Measurements from ENCODE around the gene ZNF783. TPM values are rescaled to one million over a fixed set of nuclear protein-coding genes. Genes with fewer than 3 reads are reported as not detected.

ZNF783 gene
- total RNA-seq, 1 donor: 8.5 TPM

DNA sequence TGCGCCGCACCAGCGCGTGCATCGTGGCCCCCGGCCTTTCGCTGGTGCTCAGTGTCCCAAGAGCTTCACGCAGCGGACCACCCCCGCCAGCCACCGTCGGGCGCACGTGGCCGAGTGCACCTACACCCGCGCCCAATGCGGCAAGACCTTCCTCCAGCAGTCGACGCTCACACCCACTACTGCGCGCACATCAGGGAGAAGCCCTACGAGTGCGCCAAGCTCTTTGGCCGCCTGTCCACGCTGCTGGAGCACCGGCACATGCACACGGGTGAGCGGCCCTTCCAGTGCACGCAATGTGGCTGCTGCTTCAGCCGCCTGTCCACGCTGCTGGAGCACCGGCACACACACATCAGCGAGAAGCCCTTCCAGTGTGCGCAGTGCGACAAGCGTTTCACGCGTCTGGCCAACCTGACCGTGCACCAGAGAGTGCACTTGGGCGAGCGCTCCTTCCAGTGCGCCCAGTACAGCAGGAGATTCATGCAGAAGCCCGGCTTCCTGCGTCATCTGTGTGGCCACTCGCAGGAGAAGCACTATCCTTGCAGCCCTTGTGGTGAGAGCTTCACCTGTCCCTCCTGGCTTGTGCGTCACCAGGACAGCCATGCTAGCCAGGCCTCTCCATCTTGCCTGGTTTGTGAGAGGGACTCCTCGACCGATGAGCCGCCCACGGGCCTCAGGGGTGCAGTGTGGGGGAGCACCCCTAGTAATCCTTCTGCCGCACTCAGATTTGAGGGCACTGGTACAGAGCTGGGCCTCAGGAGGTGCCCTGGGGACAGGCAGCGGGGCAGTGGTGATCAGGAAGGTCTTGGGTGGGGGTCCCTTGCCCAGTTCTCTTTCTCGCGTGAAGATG is 32.9 kb downstream of the ZNF783 start:
- Histone ChIP-seq H3K27me3 (ENCODE audit: insufficient read depth, low read length) (no peaks in the 10 kb centered on the region), H3K4me3 (ENCODE audit: low read length) (no peak overlapping the region), H3K9me3 (ENCODE audit: low read depth, low read length) (no peaks in the 10 kb centered on the region), H3K4me1 (ENCODE audit: insufficient read depth, low read length) (no peaks in the 10 kb centered on the region)

DNA sequence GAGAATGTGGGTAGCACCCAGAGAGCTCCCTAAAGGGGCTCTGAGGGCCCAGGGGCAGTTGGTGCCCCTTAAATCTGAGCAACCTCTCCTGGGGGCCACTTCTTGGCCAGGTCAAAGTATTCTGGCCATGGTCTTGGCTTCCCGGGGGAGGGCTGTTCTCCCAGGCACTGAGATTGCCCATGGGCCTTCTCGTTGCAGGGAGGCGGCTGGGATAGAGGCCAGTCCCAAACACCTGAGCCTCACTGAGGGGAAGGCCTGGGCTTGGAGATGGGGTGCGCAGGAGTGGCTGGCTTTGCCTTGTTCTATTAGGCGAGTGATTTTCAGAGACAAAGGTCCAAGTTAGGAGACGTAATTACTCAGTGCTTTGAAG is 33.5 kb downstream of the ZNF783 start:
- H3K27me3 ChIP-seq (ENCODE audit: insufficient read depth, low read length): no peaks in the 10 kb centered on the region
- H3K4me1 ChIP-seq (ENCODE audit: insufficient read depth, low read length): no peaks in the 10 kb centered on the region
- no peaks in the 10 kb centered on the region for H3K9me3 ChIP-seq (ENCODE audit: low read depth, low read length)
- no peak overlapping the region for H3K4me3 ChIP-seq (ENCODE audit: low read length)

DNA sequence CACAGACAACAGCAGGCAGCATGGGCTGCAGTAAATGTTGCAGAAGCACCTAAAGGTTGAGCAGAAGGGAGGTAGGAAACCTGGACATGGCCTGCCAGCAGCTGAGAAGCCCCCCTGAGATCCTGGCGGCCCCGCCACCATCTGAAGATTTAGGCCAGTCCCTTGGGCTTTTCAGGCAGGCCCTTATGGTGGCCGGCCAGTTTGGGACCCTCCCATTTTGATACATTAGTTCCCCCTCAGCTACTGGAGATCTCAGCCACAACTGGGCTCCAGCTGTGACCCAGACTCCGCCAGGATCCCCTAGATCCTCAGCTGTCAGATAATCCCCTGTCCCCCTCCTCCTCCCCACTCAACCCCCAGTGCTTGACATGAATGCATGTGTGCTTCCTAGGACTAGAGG is 34.4 kb downstream of the ZNF783 start:
- no peak overlapping the region for H3K4me3 ChIP-seq (ENCODE audit: low read length)
- H3K4me1 ChIP-seq (ENCODE audit: insufficient read depth, low read length): no peaks in the 10 kb centered on the region
- no peaks in the 10 kb centered on the region for H3K9me3 ChIP-seq (ENCODE audit: low read depth, low read length)
- H3K27me3 ChIP-seq (ENCODE audit: insufficient read depth, low read length): no peaks in the 10 kb centered on the region

DNA sequence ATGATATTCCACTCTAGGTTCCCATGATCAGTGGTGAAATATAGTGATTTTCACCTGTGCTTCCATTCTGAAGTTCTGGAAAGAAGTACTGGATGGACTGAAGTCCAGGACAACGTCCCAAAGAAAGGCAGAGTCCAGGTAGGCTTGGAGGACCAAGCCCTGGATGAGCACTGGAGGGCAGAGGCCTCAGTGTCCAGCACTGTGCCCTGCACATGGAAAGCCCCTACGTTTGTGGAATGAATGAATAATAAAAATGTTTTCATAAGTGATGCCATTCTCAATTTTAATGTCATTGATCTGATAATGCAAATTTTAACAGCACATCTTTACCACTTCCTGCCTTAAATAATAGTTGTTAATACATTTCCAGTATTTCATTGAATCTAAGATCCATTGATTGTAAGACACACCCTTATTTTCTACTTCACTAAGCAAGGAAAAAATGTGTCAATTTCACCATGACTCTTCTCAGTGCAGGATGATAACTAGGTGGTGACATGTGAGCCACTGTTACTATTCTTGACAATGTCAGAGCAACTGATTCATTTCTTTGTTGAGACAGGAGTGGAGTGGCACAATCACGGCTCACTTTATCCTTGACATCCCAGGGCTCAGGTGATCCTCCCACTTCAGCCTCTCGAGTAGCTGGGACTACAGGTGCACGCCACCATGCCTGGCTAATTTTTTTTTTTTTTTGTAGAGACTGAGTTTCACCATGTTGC is 35.2 kb downstream of the ZNF783 start:
- Histone ChIP-seq H3K4me3 (ENCODE audit: low read length) (no peak overlapping the region), H3K27me3 (ENCODE audit: insufficient read depth, low read length) (no peaks in the 10 kb centered on the region)

DNA sequence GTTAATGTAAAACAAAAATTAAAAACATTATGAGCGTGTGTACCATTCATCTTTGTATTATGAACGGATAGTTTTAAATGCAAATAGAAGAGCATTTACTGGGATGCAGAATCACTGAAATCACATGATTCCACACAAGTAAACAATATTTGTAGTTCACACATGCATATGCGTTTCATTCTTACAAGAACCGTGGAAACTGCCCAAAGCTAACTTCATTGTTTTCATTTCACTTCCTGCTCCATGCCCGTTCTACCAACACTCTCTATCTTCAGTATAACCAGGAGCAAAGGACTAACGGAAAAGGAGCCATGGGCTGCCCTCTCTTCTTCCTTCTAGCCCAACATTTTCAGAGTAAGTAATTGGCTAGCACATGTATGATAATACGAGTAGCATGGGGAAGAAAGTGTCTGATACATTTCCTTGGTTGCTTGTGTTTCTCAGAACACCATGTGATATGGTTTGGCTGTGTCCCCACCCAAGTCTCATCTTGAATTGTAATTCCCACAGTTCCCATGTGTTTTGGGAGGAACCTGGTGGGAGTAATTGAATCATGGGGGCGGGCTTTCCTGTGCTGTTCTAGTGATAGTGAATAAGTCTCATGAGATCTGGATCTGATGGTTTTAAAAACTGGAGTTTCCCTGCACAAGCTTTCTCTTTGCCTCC is 38.8 kb downstream of the ZNF783 start:
- Histone ChIP-seq H3K9me3 (ENCODE audit: low read depth, low read length) (no peaks in the 10 kb centered on the region), H3K27me3 (ENCODE audit: insufficient read depth, low read length) (no peaks in the 10 kb centered on the region), H3K4me1 (ENCODE audit: insufficient read depth, low read length) (no peaks in the 10 kb centered on the region), H3K4me3 (ENCODE audit: low read length) (no peak overlapping the region)

More for the DNA sequence above, 35.2 kb downstream of the ZNF783 start:
- Histone ChIP-seq H3K4me1 (ENCODE audit: insufficient read depth, low read length) (no peaks in the 10 kb centered on the region), H3K9me3 (ENCODE audit: low read depth, low read length) (no peaks in the 10 kb centered on the region)

DNA sequence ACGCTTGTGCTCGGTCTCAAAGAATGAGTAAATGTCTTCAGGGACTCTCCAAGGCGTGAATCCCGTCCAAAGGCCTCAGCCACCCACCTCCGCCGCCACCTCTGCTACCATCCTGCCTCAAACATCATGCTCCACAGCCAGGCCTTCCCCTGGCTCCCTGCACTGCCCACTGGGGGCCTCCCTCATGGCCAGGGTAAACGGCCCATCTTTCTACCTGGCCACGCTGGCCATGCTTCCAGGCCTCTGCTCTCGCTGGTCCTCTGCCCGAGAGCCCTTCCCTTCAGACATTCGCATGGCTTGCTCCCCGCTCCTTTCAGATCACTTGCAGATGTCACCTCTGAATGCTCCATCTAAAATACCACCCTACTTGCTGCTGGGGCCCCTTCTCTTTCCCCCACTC is 40.2 kb downstream of the ZNF783 start:
- H3K9me3 ChIP-seq (ENCODE audit: low read depth, low read length): no peaks in the 10 kb centered on the region
- H3K4me3 ChIP-seq (ENCODE audit: low read length): no peak overlapping the region
- H3K4me1 ChIP-seq (ENCODE audit: insufficient read depth, low read length): no peaks in the 10 kb centered on the region
- H3K27me3 ChIP-seq (ENCODE audit: insufficient read depth, low read length): no peaks in the 10 kb centered on the region

DNA sequence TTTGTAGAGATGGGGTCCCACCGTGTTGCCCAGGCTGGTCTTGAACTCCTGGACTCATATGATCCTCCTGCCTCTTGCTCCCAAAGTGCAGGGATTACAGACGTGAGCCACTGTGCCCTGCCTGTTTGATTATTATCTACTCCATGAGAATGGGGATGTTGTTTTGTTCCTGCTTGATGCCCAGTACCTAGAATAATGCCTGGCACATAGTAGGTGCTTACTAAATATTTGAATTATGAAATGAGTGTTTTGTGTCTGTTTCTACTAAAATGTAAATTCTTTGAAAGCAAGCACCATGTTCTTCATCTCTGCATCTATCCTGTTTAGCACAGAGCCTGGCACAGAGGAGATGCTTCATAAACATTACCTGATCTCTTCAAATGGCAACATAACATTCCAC is 40.9 kb downstream of the ZNF783 start:
- no peaks in the 10 kb centered on the region for H3K9me3 ChIP-seq (ENCODE audit: low read depth, low read length)
- no peaks in the 10 kb centered on the region for H3K4me1 ChIP-seq (ENCODE audit: insufficient read depth, low read length)
- no peaks in the 10 kb centered on the region for H3K27me3 ChIP-seq (ENCODE audit: insufficient read depth, low read length)
- no peak overlapping the region for H3K4me3 ChIP-seq (ENCODE audit: low read length)

DNA sequence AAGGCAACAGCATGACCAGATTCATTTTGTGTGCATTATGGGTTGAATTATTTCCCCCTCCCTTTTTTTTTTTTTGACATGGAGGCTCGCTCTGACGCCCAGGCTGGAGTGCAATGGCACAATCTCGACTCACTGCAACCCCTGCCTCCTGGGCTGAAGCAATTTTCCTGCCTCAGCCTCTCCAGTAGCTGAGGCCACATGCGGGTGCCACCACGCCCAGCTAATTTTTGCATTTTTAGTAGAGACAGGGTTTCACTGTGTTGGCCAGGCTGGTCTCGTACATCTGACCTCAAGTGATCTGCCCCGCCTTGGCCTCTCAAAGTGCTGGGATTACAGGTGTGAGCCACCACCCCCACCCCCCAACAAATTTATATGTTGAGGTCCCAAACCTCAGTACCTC is 42.0 kb downstream of the ZNF783 start:
- Histone ChIP-seq H3K4me3 (ENCODE audit: low read length) (no peak overlapping the region), H3K27me3 (ENCODE audit: insufficient read depth, low read length) (no peaks in the 10 kb centered on the region), H3K9me3 (ENCODE audit: low read depth, low read length) (no peaks in the 10 kb centered on the region), H3K4me1 (ENCODE audit: insufficient read depth, low read length) (no peaks in the 10 kb centered on the region)

DNA sequence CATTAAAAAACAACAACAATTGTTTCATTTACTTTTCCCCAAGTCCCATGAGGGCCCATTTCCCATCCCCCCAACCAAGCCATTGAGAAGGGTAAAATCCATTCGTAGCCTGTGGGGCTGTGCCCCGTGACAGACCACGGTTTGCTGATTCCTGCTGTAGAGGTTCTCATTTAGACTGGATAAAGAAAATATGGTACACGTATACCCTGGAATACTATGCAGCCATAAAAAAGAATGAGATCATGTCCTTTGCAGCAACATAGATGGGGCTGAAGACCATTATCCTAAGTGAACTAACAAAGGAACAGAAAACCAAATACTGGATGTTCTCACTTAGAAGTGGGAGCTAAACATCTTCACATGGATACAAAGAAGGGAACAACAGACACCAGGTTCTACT is 44.9 kb downstream of the ZNF783 start:
- H3K27me3 ChIP-seq (ENCODE audit: insufficient read depth, low read length): no peaks in the 10 kb centered on the region
- no peaks in the 10 kb centered on the region for H3K9me3 ChIP-seq (ENCODE audit: low read depth, low read length)
- H3K4me1 ChIP-seq (ENCODE audit: insufficient read depth, low read length): no peaks in the 10 kb centered on the region
- H3K4me3 ChIP-seq (ENCODE audit: low read length): no peak overlapping the region

DNA sequence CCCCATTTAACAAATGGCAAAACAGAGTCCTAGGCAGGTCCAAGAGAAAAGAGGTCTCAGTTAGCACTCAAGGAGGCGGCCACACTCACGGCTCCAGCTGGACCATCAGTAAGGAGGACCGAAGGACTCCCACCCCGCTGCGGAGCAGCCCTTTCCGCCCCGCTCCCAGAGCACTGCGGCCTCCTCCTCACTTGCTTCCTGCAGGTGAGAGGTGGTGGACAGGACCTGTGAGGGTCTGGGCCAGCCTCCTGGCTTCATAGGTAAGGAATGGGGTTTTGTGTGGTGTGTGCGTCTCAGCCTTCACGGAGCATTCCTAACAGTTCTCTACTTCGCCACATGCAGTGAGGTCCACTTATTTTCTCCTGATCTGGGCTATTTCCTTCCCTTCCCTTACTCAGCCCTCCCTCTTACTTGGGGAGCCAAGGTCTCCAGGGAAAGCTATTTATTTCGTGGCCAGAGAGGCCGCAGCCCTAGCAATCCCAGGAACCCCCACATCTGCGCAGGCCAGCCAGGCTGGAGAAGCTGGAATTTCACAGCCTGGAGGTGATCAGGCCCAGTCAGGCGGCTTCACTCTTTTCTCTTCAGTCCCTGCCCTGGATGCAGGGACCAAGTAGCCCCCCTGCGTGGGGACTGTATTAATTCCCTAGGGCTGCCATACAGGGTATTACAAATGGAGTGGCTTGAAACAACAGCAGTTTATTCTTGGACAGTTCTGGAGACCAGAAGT is 45.9 kb downstream of the ZNF783 start:
- no peaks in the 10 kb centered on the region for H3K27me3 ChIP-seq (ENCODE audit: insufficient read depth, low read length)
- H3K4me1 ChIP-seq (ENCODE audit: insufficient read depth, low read length): no peaks in the 10 kb centered on the region
- H3K9me3 ChIP-seq (ENCODE audit: low read depth, low read length): no peaks in the 10 kb centered on the region
- H3K4me3 ChIP-seq (ENCODE audit: low read length): no peak overlapping the region

DNA sequence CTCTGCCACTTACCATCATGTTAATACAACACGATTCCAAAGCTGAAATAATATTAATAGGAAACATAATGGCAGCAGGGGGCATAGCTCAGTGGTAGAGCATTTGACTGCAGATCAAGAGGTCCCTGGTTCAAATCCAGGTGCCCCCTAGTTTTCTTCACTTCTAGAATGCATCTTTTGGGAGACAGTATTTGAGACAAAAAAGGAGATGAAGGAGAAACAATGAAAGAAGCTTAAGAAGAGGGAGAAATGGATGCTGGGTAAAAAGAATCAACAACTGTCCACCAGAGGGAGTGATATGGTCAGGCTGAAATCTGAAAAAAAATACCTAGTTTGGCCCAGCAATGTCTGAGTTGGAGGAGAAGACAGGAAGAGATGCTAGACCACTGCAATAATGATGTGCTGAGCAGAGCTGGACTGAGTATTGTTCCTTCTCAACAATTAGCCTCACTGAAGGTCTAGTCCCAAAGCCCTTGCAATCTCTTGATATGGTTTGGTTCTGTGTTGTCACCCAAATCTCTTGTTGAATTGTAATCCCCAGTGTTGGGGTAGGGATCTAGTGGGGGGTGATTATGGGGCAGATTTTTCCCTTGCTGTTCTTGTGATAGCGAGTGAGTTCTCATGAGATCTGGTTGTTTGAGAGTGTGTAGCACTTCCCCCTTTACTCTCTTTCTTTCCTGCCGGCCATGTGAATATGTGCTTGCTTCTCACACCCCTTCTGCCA is 48.3 kb downstream of the ZNF783 start:
- no peak overlapping the region for H3K4me3 ChIP-seq (ENCODE audit: low read length)
- no peaks in the 10 kb centered on the region for H3K27me3 ChIP-seq (ENCODE audit: insufficient read depth, low read length)
- H3K4me1 ChIP-seq (ENCODE audit: insufficient read depth, low read length): no peaks in the 10 kb centered on the region
- H3K9me3 ChIP-seq (ENCODE audit: low read depth, low read length): no peaks in the 10 kb centered on the region

DNA sequence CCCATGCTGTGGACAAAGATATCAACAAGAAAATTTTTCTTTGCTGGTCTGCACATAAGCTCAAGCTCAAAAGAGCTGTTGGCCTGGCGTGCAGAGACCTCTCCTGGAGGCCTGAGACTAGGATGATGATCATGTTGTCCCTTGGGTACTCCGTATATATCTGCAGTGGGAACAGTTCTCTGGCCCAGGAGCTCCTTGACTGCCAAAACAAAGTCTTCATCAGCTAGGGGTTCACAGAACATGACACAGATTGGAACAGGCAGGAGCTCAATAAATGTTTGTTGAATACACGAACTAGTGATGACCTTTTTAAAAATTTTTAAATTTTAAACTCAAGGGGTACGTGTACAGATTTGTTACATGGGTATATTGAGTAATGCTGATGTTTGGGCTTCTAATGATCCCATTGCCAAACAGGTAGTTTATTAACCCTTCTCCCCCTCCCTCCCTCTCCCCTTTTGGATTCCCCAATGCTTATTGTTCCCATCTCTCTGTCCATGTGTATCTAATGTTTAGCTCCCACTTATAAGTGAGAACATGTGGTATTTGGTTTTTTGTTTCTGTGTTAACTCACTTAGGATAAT is 49.1 kb downstream of the ZNF783 start:
- H3K4me1 ChIP-seq (ENCODE audit: insufficient read depth, low read length): no peaks in the 10 kb centered on the region
- no peaks in the 10 kb centered on the region for H3K27me3 ChIP-seq (ENCODE audit: insufficient read depth, low read length)
- no peak overlapping the region for H3K4me3 ChIP-seq (ENCODE audit: low read length)
- H3K9me3 ChIP-seq (ENCODE audit: low read depth, low read length): no peaks in the 10 kb centered on the region

DNA sequence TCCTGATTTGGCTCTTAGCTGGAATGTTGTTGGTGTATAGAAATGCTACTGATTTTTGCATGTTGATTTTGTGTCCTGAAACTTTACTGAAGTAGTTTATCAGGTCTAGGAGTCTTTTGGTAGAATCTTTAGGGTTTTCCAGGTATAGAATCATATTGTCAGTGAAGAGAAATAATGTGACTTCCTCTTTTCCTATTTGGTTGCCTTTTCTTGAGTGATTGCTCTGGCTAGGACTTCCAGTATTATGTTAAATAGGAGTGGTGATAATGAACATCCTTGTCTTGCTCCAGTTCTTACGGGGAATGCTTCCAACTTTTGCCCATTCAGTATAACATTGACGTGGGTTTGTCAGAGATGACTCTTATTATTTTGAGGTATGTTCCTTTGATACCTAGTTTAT is 52.0 kb downstream of the ZNF783 start:
- no peak overlapping the region for H3K4me3 ChIP-seq (ENCODE audit: low read length)
- H3K4me1 ChIP-seq (ENCODE audit: insufficient read depth, low read length): no peaks in the 10 kb centered on the region
- H3K9me3 ChIP-seq (ENCODE audit: low read depth, low read length): no peaks in the 10 kb centered on the region
- H3K27me3 ChIP-seq (ENCODE audit: insufficient read depth, low read length): no peaks in the 10 kb centered on the region

DNA sequence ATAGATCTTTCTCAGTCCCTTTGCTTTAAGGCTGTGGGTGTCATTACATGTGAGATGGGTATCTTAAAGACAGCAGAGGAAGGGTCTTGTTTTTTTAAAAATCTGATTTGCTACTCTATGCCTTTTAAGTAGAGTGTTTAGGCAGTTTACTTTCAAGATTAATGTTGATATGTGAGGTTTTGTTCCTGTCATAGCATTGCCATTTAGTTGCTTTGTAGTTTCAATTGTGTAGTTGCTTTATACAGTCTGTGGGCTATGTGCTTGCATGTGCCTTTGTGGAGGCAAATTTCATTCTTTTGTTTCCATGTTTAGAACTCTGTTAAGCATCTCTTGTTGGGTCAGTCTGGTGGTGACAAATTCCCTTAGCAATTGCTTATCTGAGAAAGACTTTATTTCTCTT is 54.6 kb downstream of the ZNF783 start:
- Histone ChIP-seq H3K9me3 (ENCODE audit: low read depth, low read length) (no peaks in the 10 kb centered on the region), H3K4me3 (ENCODE audit: low read length) (no peak overlapping the region), H3K27me3 (ENCODE audit: insufficient read depth, low read length) (no peaks in the 10 kb centered on the region), H3K4me1 (ENCODE audit: insufficient read depth, low read length) (no peaks in the 10 kb centered on the region)
